Stromal cell of bone marrow (primary cell): ENCODE results near the gene CPXM1.
"Not testable (repeated sequence)": the region's sequence is repeated elsewhere in the genome, so short reads cannot be mapped to it uniquely, and the experiment has no call there.

ENCODE experiments used
- DNase-seq: peaks from one replicate; pipeline ENCODE4 v3.0.0-alpha.2; 2012; ENCODE audit warnings: low read depth

CPXM1 gene

GRCh38 chr20:2799688-2800520 is 523 bp downstream of the CPXM1 start:
- no peak for DNase-seq

GRCh38 chr20:2799271-2799670 is 1.2 kb downstream of the CPXM1 start:
- no peak for DNase-seq

- DNase-seq = no peak
Measured at GRCh38 chr20:2798814-2799213, 1.6 kb downstream of the CPXM1 start.

GRCh38 chr20:2798095-2798805 is 2.2 kb downstream of the CPXM1 start:
- no peak for DNase-seq

- DNase-seq = no peak
Measured at GRCh38 chr20:2797136-2797983, 3.1 kb downstream of the CPXM1 start.

- DNase-seq = no peak
Measured at GRCh38 chr20:2796011-2796660, 4.3 kb downstream of the CPXM1 start.

GRCh38 chr20:2795451-2795850 is 5.0 kb downstream of the CPXM1 start:
- no peak for DNase-seq

- no peak for DNase-seq
Measured at GRCh38 chr20:2794866-2795447, 5.5 kb downstream of the CPXM1 start.

GRCh38 chr20:2794202-2794748 is 6.2 kb downstream of the CPXM1 start:
- DNase-seq = no peak

GRCh38 chr20:2793471-2793870 is 7.0 kb downstream of the CPXM1 start:
- DNase-seq = no peak

- DNase-seq = no peak
Measured at GRCh38 chr20:2783908-2784566, 16.4 kb downstream of the CPXM1 start.

GRCh38 chr20:2780948-2781347 is 19.5 kb downstream of the CPXM1 start:
- no peak for DNase-seq

GRCh38 chr20:2778602-2779321 is 21.7 kb downstream of the CPXM1 start:
- no peak for DNase-seq

GRCh38 chr20:2775139-2775538 is 25.3 kb downstream of the CPXM1 start:
- DNase-seq = no peak

GRCh38 chr20:2773812-2774211 is 26.6 kb downstream of the CPXM1 start:
- DNase-seq = no peak

- DNase-seq = no peak
Measured at GRCh38 chr20:2771631-2772080, 28.8 kb downstream of the CPXM1 start.

- DNase-seq = not testable (repeated sequence)
Measured at GRCh38 chr20:2770091-2770490, 30.3 kb downstream of the CPXM1 start.

- no peak for DNase-seq
Measured at GRCh38 chr20:2768632-2769015, 31.8 kb downstream of the CPXM1 start.

- peak; percentile 44 for DNase-seq
Measured at GRCh38 chr20:2767768-2768631, 32.4 kb downstream of the CPXM1 start.
